Panc1 (cell line): ENCODE data around the gene COL6A5. TPM values are rescaled to one million over a fixed set of nuclear protein-coding genes. Genes with fewer than 3 reads are reported as not detected.

Experiments
- ATAC-seq: fragments of 200-7000 bp; cut with Tn5 transposase; 2 replicates; pipeline ENCODE4 v1.9.1; 2020; ENCODE audit warnings: mild to moderate bottlenecking, moderate library complexity
- BruUV-seq: library from RNA; stranded (reverse); fragments of 400-500 nt; replicated peaks from 2 replicates; lab custom pipeline; 2021; lab: Mats Ljungman, UMichigan
- CTCF ChIA-PET: fragments of 300-600 bp; sonication (Branson Sonifier 250); formaldehyde crosslinking; loops from one replicate; lab custom pipeline; 2022; ENCODE audit warnings: antibody characterized with exemption; lab: Charles Lee
- POLR2A ChIA-PET: fragments of 300-600 bp; sonication (Branson Sonifier 250); formaldehyde crosslinking; loops from one replicate; lab custom pipeline; 2022; ENCODE audit warnings: antibody characterized with exemption; lab: Charles Lee
- DNase-seq: peaks from one replicate; pipeline ENCODE4 v3.0.0-alpha.2; 2010; ENCODE audit warnings: low read depth, low spot score
- H3K27ac ChIP-seq: 2 replicates; pipeline ENCODE4 v1.5.1; 2011; ENCODE audit warnings: mild to moderate bottlenecking, low read length, inconsistent platforms
- H3K27me3 ChIP-seq: fragments of 200-500 bp; sonication (Bioruptor generic); 2 replicates; pipeline ENCODE4 v1.6.0; 2014; ENCODE audit warnings: low read length, inconsistent platforms; ENCODE audit not compliant: control insufficient read depth, insufficient read depth
- H3K36me3 ChIP-seq: fragments of 200-500 bp; sonication (Bioruptor generic); 2 replicates; pipeline ENCODE4 v1.5.1; 2014; ENCODE audit warnings: inconsistent platforms, mild to moderate bottlenecking, low read length, moderate library complexity; ENCODE audit not compliant: control insufficient read depth, insufficient read depth
- H3K4me1 ChIP-seq: 2 replicates; pipeline ENCODE4 v1.5.1; 2011; ENCODE audit warnings: inconsistent platforms, mild to moderate bottlenecking, low read length, moderate library complexity; ENCODE audit not compliant: control insufficient read depth, insufficient read depth
- H3K4me3 ChIP-seq, 2 experiments: 2 replicates each; pipeline ENCODE4 v1.5.1; 2011 to 2012; ENCODE audit warnings: low read depth in 2 of 2, low read length in 2 of 2, mild to moderate bottlenecking in 2 of 2, inconsistent platforms in 1 of 2, moderate library complexity in 1 of 2
- H3K9me3 ChIP-seq: fragments of 200-500 bp; sonication (Bioruptor generic); 2 replicates; pipeline ENCODE4 v1.5.1; 2014; ENCODE audit warnings: low read depth, mild to moderate bottlenecking, inconsistent platforms, low read length, moderate library complexity; ENCODE audit not compliant: control insufficient read depth, insufficient read depth
- CTCF ChIP-seq: fragments of 450-650 bp; IDR thresholded peaks from 2 replicates; pipeline ENCODE4 v1.5.1; 2017; ENCODE audit warnings: mild to moderate bottlenecking
- POLR2AphosphoS5 ChIP-seq: IDR thresholded peaks from 2 replicates; pipeline ENCODE4 v1.6.1; 2012; ENCODE audit warnings: mild to moderate bottlenecking, low read depth, low read length, moderate library complexity
- SIN3A ChIP-seq: IDR thresholded peaks from 2 replicates; pipeline ENCODE4 v1.6.1; 2012; ENCODE audit warnings: low read depth, mild to moderate bottlenecking, low read length, moderate library complexity, borderline replicate concordance; ENCODE audit not compliant: insufficient read depth
- TCF7L2 ChIP-seq: IDR thresholded peaks from 2 replicates; pipeline ENCODE4 v1.6.1; 2011; ENCODE audit warnings: mild to moderate bottlenecking, low read depth, low read length, inconsistent platforms
- in situ Hi-C: cut with HindIII; loops from 2 replicates; pipeline ENCODE4 v1.10.0; 2016; ENCODE audit warnings: low sequenced_read_pairs, low pct_unique_long_range_greater_than_20kb
- intact Hi-C: fragments of 100-400 bp; cut with micrococcal nuclease; formaldehyde crosslinking; loops from one replicate; pipeline ENCODE4 v1.10.0; 2022; ENCODE audit not compliant: unreplicated experiment
- total RNA-seq: library from RNA; stranded (reverse); gene quantifications from one replicate; pipeline ENCODE4 v1.2.1, GENCODE V29; 2021; ENCODE audit not compliant: unreplicated experiment
- TF ChIP-seq, protein P1 (sequence below), 2 experiments: IDR thresholded peaks; 2 replicates each; pipeline ENCODE4 v1.6.1; 2011 to 2012; ENCODE audit warnings: low read depth in 2 of 2, control low read depth in 1 of 2, low read length in 1 of 2, mild to moderate bottlenecking in 1 of 2, moderate library complexity in 1 of 2; ENCODE audit not compliant: insufficient read depth in 1 of 2

COL6A5 gene
- total RNA-seq, 1 experiment from 2014 or later: not detected

GRCh38 chr3:130527426-130527825 is 182.0 kb downstream of the COL6A5 start:
- H3K36me3 ChIP-seq: no peaks in the 10 kb centered on the region
- H3K9me3 ChIP-seq: no peaks in the 10 kb centered on the region
- BruUV-seq: no TSS peak
- POLR2A ChIA-PET: no interaction called here
- in situ Hi-C loops: no loop called here
- CTCF ChIA-PET: no interaction called here
- no peak overlapping the region for H3K4me3 ChIP-seq
- H3K27me3 ChIP-seq: peaks cover 14% of the 10 kb centered on the region
- no peaks in the 10 kb centered on the region for H3K4me1 ChIP-seq
- no peak for ATAC-seq
- no peak for DNase-seq
- no peak overlapping the region for H3K27ac ChIP-seq
- TF ChIP-seq POLR2AphosphoS5 (no peak), SIN3A (no peak), TCF7L2 (no peak), CTCF (no peak)
- TF ChIP-seq, protein P1, sequence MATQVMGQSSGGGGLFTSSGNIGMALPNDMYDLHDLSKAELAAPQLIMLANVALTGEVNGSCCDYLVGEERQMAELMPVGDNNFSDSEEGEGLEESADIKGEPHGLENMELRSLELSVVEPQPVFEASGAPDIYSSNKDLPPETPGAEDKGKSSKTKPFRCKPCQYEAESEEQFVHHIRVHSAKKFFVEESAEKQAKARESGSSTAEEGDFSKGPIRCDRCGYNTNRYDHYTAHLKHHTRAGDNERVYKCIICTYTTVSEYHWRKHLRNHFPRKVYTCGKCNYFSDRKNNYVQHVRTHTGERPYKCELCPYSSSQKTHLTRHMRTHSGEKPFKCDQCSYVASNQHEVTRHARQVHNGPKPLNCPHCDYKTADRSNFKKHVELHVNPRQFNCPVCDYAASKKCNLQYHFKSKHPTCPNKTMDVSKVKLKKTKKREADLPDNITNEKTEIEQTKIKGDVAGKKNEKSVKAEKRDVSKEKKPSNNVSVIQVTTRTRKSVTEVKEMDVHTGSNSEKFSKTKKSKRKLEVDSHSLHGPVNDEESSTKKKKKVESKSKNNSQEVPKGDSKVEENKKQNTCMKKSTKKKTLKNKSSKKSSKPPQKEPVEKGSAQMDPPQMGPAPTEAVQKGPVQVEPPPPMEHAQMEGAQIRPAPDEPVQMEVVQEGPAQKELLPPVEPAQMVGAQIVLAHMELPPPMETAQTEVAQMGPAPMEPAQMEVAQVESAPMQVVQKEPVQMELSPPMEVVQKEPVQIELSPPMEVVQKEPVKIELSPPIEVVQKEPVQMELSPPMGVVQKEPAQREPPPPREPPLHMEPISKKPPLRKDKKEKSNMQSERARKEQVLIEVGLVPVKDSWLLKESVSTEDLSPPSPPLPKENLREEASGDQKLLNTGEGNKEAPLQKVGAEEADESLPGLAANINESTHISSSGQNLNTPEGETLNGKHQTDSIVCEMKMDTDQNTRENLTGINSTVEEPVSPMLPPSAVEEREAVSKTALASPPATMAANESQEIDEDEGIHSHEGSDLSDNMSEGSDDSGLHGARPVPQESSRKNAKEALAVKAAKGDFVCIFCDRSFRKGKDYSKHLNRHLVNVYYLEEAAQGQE (IDR thresholded peaks at IDR 0.05; ENCODE audit: insufficient read depth in 1 of 2, low read depth in 2 of 2, low read length in 1 of 2): no peak
- intact Hi-C loops: no loop called here

- Histone ChIP-seq H3K4me3 (no peak overlapping the region), H3K27ac (no peak overlapping the region), H3K9me3 (no peaks in the 10 kb centered on the region), H3K36me3 (no peaks in the 10 kb centered on the region), H3K27me3 (peaks cover 14% of the 10 kb centered on the region), H3K4me1 (no peaks in the 10 kb centered on the region)
- in situ Hi-C loops: no loop called here
- no peak for TF ChIP-seq POLR2AphosphoS5
- TF ChIP-seq TCF7L2: no peak
- no peak for TF ChIP-seq SIN3A
- TF ChIP-seq, protein P1 (IDR thresholded peaks at IDR 0.05; ENCODE audit: insufficient read depth in 1 of 2, low read depth in 2 of 2, low read length in 1 of 2): no peak
- TF ChIP-seq CTCF: no peak
- ChIA-PET CTCF (no interaction called here), POLR2A (interaction anchor here (0.6 kb wide), 1 partner anchor 365 kb away, joined by 20 read pairs; no protein-coding TSS in a partner anchor)
- BruUV-seq: no TSS peak
- ATAC-seq (no peak), DNase-seq (no peak)
- intact Hi-C loops: no loop called here
Measured at GRCh38 chr3:130528120-130528519, 182.6 kb downstream of the COL6A5 start.
